ENCODE measurements around the gene SERINC2.

DNA sequence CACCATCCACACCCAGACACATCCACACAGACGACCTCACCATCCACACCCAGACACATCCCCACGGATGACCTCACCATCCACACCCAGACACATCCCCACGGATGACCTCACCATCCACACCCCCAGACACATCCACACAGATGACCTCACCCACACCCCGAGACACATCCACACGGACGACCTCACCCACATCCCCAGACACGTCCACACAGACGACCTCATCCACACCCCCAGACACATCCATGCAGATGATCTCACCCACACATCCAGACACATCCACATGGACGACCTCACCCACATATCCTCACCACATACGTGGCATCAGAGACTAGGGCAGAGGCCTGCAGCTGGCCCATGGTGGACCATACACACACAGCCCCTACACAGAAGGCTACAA, 25.4 kb upstream of the SERINC2 start:
- TF ChIP-seq TARDBP (IDR thresholded peaks at IDR 0.05) (no peak), FOXM1 (IDR thresholded peaks at IDR 0.05; ENCODE audit: borderline replicate concordance) (no peak), FOXK2 (IDR thresholded peaks at IDR 0.05) (no peak), NFRKB (IDR thresholded peaks at IDR 0.05) (no peak), FOXA1 (IDR thresholded peaks at IDR 0.05) (no peak), SUZ12 (IDR thresholded peaks at IDR 0.05) (no peak), L3MBTL2 (conservative IDR thresholded peaks at IDR 0.05) (no peak), PKNOX1 (IDR thresholded peaks at IDR 0.05) (no peak), ARNT (IDR thresholded peaks at IDR 0.05) (no peak), BHLHE40 (IDR thresholded peaks at IDR 0.05; ENCODE audit: borderline replicate concordance) (no peak), SP1 (IDR thresholded peaks at IDR 0.05) (no peak), HDGF (IDR thresholded peaks at IDR 0.05; ENCODE audit: borderline replicate concordance) (no peak), ELF4 (IDR thresholded peaks at IDR 0.05) (no peak)
